Stimulated activated CD8-positive, alpha-beta memory T cell treated with anti-CD3 and anti-CD28 coated beads, Interleukin-15, amount 100 ng/mL, for 48 hours (primary cell): Measurements from ENCODE around the gene LCTL.
"Not testable (repeated sequence)": the region's sequence is repeated elsewhere in the genome, so short reads cannot be mapped to it uniquely, and the experiment has no call there.

ENCODE experiments used
- DNase-seq, 2 donors: peaks; one replicate each; pipeline ENCODE4 v3.0.0-alpha.2; 2020; ENCODE audit warnings: low read depth in 2 of 2

Gene LCTL

GRCh38 chr15:66592505-66593218, 26.9 kb upstream of the LCTL start:
- no peak for DNase-seq

GRCh38 chr15:66591322-66591862, 25.6 kb upstream of the LCTL start:
- no peak for DNase-seq

GRCh38 chr15:66590435-66590834, 24.6 kb upstream of the LCTL start:
- no peak for DNase-seq

- not testable (repeated sequence) for DNase-seq
These were observed 23.6 kb upstream of the LCTL start for GRCh38 chr15:66589429-66589828.

GRCh38 chr15:66588971-66589370, 23.2 kb upstream of the LCTL start:
- DNase-seq, result no peak

- no peak for DNase-seq
These were observed 22.7 kb upstream of the LCTL start for GRCh38 chr15:66588537-66588936.

- DNase-seq, result no peak
These were observed 22.0 kb upstream of the LCTL start for GRCh38 chr15:66587749-66588148.

- no peak for DNase-seq
These were observed 21.2 kb upstream of the LCTL start for GRCh38 chr15:66587020-66587419.

- no peak for DNase-seq
These were observed 20.6 kb upstream of the LCTL start for GRCh38 chr15:66586155-66586976.

GRCh38 chr15:66581972-66582537, 16.3 kb upstream of the LCTL start:
- DNase-seq, result no peak

GRCh38 chr15:66580643-66581042, 14.8 kb upstream of the LCTL start:
- no peak for DNase-seq

- DNase-seq, result no peak
These were observed 12.6 kb upstream of the LCTL start for GRCh38 chr15:66578286-66578875.

- DNase-seq, result no peak
These were observed 8.8 kb upstream of the LCTL start for GRCh38 chr15:66574596-66574950.

GRCh38 chr15:66573719-66574595, 8.2 kb upstream of the LCTL start:
- no peak for DNase-seq

GRCh38 chr15:66573348-66573718, 7.5 kb upstream of the LCTL start:
- no peak for DNase-seq

GRCh38 chr15:66572146-66572545, 6.3 kb upstream of the LCTL start:
- DNase-seq, result no peak

- DNase-seq, result no peak
These were observed 5.2 kb upstream of the LCTL start for GRCh38 chr15:66570842-66571478.

- DNase-seq, result no peak
These were observed 4.5 kb upstream of the LCTL start for GRCh38 chr15:66570327-66570726.

- no peak for DNase-seq
These were observed 3.8 kb upstream of the LCTL start for GRCh38 chr15:66569461-66570137.

GRCh38 chr15:66567897-66568296, 2.1 kb upstream of the LCTL start:
- DNase-seq, result no peak
